ENCODE measurements around the gene TMEM132A. TPM values are rescaled to one million over a fixed set of nuclear protein-coding genes. Genes with fewer than 3 reads are reported as not detected.
"Not testable (repeated sequence)": the region's sequence is repeated elsewhere in the genome, so short reads cannot be mapped to it uniquely, and the experiment has no call there.

The TMEM132A gene
- total RNA-seq, 1 donor from 2014 or later, result 6.1 TPM

DNA sequence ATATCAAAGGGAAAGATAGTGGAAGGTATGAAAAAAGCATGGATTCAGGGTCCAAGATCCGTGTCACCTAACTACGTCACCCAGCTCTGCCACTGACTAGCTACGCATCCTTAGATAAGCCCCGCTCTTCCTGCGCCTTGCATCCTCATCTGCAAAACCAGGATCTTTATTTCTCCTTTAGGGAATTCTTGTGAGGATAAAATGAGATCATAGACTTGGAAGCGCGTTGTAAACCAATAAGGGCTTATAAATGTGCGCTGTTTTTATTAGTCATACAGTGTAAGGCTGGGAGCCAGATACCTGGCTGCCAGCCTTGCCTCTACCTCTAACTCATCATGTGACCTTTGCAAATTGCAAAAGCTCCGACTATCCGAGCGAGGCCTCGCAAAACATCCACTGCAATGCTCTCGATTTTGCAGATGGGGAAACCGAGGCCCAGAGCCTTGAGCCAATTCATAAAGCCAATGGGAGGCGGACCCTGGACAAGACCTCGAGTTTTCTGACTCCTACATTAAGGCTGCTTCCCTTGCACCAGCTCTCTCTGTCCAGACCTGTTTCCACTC is 18.6 kb upstream of the TMEM132A start:
- Histone ChIP-seq H3K36me3 (peaks cover 0 to 29% of the 10 kb centered on the region in 2 donors), H3K4me1 (peaks cover 34% of the 10 kb centered on the region), H3K4me3 (peak overlapping the region; percentile 77 to 99), H3K27me3 (no peaks in the 10 kb centered on the region), H3K9me3 (no peaks in the 10 kb centered on the region), H3K27ac (peak overlapping the region; percentile 91)
- DNase-seq (ENCODE audit: extremely low spot score in 2 of 2), result no peak
- intact Hi-C loops (cut with DNase I), result loop anchor here (5.0 to 10.0 kb wide), 2 partner anchors 63 to 1709 kb away; partner anchors contain the start of genes CCDC86, EML3 and ROM1
- TF ChIP-seq POLR2AphosphoS5 (IDR thresholded peaks at IDR 0.05; ENCODE audit: insufficient read depth in 1 of 2, low read depth in 1 of 2) (peak in 1 of 2 donors; percentile 54), POLR2A (IDR thresholded peaks at IDR 0.05) (no peak)
- TF ChIP-seq, protein P1, sequence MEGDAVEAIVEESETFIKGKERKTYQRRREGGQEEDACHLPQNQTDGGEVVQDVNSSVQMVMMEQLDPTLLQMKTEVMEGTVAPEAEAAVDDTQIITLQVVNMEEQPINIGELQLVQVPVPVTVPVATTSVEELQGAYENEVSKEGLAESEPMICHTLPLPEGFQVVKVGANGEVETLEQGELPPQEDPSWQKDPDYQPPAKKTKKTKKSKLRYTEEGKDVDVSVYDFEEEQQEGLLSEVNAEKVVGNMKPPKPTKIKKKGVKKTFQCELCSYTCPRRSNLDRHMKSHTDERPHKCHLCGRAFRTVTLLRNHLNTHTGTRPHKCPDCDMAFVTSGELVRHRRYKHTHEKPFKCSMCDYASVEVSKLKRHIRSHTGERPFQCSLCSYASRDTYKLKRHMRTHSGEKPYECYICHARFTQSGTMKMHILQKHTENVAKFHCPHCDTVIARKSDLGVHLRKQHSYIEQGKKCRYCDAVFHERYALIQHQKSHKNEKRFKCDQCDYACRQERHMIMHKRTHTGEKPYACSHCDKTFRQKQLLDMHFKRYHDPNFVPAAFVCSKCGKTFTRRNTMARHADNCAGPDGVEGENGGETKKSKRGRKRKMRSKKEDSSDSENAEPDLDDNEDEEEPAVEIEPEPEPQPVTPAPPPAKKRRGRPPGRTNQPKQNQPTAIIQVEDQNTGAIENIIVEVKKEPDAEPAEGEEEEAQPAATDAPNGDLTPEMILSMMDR (IDR thresholded peaks at IDR 0.05), result no peak

DNA sequence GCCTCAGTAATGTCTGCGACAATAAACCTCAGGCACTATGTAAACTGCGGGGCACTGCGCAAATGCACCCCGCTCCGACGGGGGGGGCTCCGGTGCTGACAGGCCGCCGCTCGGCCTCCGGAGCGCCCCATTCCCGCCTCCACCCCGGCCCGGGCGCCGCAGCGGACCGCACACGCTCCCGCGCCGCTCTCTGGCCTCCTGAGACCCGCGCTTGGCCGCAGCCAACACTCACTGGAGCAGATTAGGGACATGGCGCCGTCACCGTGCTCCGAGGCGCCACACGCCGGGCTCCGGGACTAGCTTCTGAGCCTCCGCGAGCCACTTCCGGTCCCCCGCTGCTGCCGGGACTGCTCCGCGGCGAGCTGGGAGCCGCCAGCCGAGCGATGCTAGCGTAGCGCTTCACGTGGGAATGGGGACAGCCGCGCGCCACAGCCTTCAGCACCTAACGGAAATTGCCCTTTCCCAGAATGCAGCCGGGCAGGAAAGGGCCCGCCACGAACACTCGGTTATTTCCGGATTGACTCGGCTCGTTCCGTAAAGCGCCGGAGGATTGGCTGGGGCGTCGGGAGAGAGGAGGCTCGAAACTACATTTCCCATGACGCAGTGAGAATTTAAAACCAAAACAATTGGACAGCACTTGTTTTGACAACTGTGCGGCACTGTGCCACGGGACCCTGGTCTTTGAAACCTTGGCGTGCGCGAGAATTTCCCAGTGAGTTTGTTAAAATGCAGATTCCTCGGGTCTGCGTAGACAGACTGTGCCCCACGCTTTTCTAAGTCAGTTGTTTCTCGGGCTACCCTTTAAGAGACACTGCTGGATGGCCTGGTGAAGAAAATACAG is 17.9 kb upstream of the TMEM132A start, which contains the start of gene PRPF19:
Gene PRPF19, minus strand, starts transcription at position 454 of the 841 bp plus-strand sequence. Its CDS starts 203 bp downstream, at position 251.
- peak; percentile 92 to 99 for TF ChIP-seq POLR2AphosphoS5 (IDR thresholded peaks at IDR 0.05; ENCODE audit: insufficient read depth in 1 of 2, low read depth in 1 of 2)
- peak in 1 of 2 donors; percentile 45 for TF ChIP-seq POLR2A (IDR thresholded peaks at IDR 0.05)
- TF ChIP-seq, protein P1 (IDR thresholded peaks at IDR 0.05), result no peak
- Histone ChIP-seq H3K4me1 (peaks cover 34% of the 10 kb centered on the region), H3K4me3 (peak within 1 kb of the TSS; percentile 77 to 99), H3K36me3 (peaks cover 0 to 22% of the 10 kb centered on the region in 2 donors), H3K9me3 (no peaks in the 10 kb centered on the region), H3K27ac (peak within 1 kb of the TSS; percentile 91), H3K27me3 (no peaks in the 10 kb centered on the region)
- peak in 1 of 2 donors; percentile 96 for DNase-seq (ENCODE audit: extremely low spot score in 2 of 2)
- intact Hi-C loops (cut with DNase I), result loop anchor here (5.0 to 10.0 kb wide), 2 partner anchors 64 to 1708 kb away; partner anchors contain the start of genes CCDC86, EML3 and ROM1

DNA sequence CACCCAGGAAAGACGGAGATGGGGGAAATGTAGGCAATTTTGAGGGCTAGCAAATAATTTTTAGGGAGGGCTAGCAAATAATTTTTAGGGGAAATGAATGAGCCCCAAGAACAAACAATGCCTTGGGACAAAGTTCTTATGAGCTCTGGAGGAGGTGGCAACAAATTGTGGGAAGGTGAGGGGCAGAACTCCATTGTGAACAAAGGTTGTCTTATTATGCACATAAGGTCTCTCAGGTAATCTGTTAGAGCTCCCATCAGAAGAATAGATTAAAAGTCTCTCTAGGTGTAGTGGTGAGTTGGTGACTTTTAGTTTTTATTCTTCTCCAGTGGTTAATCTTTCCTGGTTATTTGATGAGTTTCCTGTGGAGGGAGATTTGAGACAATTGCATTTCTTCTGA is 15.5 kb upstream of the TMEM132A start:
- Histone ChIP-seq H3K4me3 (no peak overlapping the region), H3K4me1 (peaks cover 38% of the 10 kb centered on the region), H3K9me3 (no peaks in the 10 kb centered on the region), H3K27ac (no peak overlapping the region), H3K36me3 (no peaks in the 10 kb centered on the region), H3K27me3 (no peaks in the 10 kb centered on the region)
- TF ChIP-seq, protein P1 (IDR thresholded peaks at IDR 0.05), result no peak
- TF ChIP-seq POLR2A (IDR thresholded peaks at IDR 0.05) (no peak), POLR2AphosphoS5 (IDR thresholded peaks at IDR 0.05; ENCODE audit: insufficient read depth in 1 of 2, low read depth in 1 of 2) (no peak)
- no peak for DNase-seq (ENCODE audit: extremely low spot score in 2 of 2)
- intact Hi-C loops (cut with DNase I), result loop anchor here (5.0 to 10.0 kb wide), 2 partner anchors 67 to 1706 kb away; partner anchors contain the start of genes CCDC86, EML3 and ROM1

DNA sequence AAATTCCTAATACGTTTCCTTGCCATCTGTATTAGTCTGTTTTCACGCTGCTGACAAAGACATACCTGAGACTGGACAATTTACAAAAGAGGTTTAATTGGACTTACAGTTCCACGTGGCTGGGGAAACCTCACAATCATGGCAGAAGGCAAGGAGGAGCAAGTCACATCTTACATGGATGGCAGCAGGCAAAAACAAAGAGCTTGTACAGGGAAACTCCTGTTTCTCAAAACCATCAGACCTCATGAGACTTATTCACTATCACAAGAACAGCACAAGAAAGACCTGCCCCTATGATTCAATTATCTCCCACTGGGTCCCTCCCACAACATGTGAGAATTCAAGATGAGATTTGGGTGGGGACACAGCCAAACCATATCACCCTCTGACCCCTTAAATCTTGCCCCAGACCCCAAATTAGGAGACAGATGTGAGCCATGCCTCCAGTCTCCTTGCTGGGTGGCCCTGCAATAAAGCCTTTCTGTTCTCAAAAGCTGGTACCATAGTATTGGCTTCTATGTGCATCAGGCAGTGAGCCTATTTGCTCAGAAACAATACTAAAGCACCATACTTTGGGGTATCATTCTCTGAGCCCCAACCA is 14.5 kb upstream of the TMEM132A start:
- not testable (repeated sequence) for DNase-seq (ENCODE audit: extremely low spot score in 2 of 2); H3K27me3 ChIP-seq; H3K9me3 ChIP-seq; H3K27ac ChIP-seq; H3K4me3 ChIP-seq; H3K36me3 ChIP-seq
- peaks cover 28% of the 10 kb centered on the region for H3K4me1 ChIP-seq
- intact Hi-C loops (cut with DNase I), result loop anchor here (5.0 to 10.0 kb wide), 2 partner anchors 67 to 1705 kb away; partner anchors contain the start of genes CCDC86, EML3 and ROM1

DNA sequence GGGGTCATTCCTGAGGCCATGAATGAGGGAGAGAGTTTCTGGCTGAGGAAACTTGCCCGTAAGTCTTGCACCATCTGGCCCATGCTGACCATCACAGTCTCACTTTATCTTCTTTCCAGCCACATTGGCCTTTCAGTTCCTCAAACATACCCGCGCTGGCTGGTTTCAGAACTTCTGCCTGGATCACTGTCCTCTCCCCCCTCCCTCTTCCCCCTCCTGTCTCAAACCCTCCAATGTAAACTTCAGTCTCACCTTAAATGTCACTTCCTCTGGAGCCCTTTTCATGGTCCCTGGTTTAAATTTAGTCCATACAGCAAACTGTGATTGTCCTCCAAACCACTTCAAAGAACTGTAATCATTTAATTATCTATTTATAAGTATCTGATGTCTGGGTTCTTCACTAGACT is 14.0 kb upstream of the TMEM132A start:
- H3K4me3 ChIP-seq, result no peak overlapping the region
- no peaks in the 10 kb centered on the region for H3K36me3 ChIP-seq
- no peaks in the 10 kb centered on the region for H3K27me3 ChIP-seq
- no peak overlapping the region for H3K27ac ChIP-seq
- TF ChIP-seq POLR2A (IDR thresholded peaks at IDR 0.05) (no peak), POLR2AphosphoS5 (IDR thresholded peaks at IDR 0.05; ENCODE audit: insufficient read depth in 1 of 2, low read depth in 1 of 2) (no peak)
- TF ChIP-seq, protein P1 (IDR thresholded peaks at IDR 0.05), result no peak
- H3K4me1 ChIP-seq, result peaks cover 24% of the 10 kb centered on the region
- H3K9me3 ChIP-seq, result no peaks in the 10 kb centered on the region
- DNase-seq (ENCODE audit: extremely low spot score in 2 of 2), result no peak
- intact Hi-C loops (cut with DNase I), result no loop called here

Data from vagina (tissue), 2 donors.